HepG2 (cell line): ENCODE measurements around the gene RPL34. TPM values are rescaled to one million over a fixed set of nuclear protein-coding genes. Genes with fewer than 3 reads are reported as not detected.

Source experiments
- ATAC-seq: fragments of 200-7000 bp; cut with Tn5 transposase; 3 replicates; pipeline ENCODE4 v1.9.1; 2020; ENCODE audit warnings: mild to moderate bottlenecking, moderate library complexity
- BruUV-seq: library from RNA; stranded (reverse); fragments of 400-500 nt; replicated peaks from 2 replicates; lab custom pipeline; 2021; lab: Mats Ljungman, UMichigan
- CTCF ChIA-PET: fragments of 300-600 bp; formaldehyde crosslinking; extraction: SDS; loops from one replicate; lab custom pipeline; 2021; ENCODE audit warnings: low total read pairs, inconsistent platforms, low intra/inter-chr PET ratio; lab: Yijun Ruan, JAX
- POLR2A ChIA-PET: fragments of 350-600 bp; sonication (Branson Sonifier 250); formaldehyde crosslinking; loops from one replicate; lab custom pipeline; 2020; ENCODE audit warnings: antibody characterized with exemption, inconsistent platforms; lab: Yijun Ruan, JAX
- DNase-seq: peaks from one replicate; pipeline ENCODE4 v3.0.0-alpha.2; 2015; ENCODE audit warnings: low spot score
- FAIRE-seq: peaks from 3 replicates; lab custom pipeline; 2011; peaks lifted over from hg19 to GRCh38; lab: Jason Lieb, UNC
- H2AFZ ChIP-seq: one replicate; pipeline ENCODE4 v1.6.1; 2011; ENCODE audit warnings: low read length, inconsistent platforms
- H3K27ac ChIP-seq: fragments of 300-600 bp; 3 replicates; pipeline ENCODE4 v1.8.0; 2011; ENCODE audit warnings: mixed run types, mild to moderate bottlenecking, mixed read lengths, low read length, inconsistent platforms; ENCODE audit not compliant: insufficient read depth; ENCODE audit errors: extremely low read length
- H3K27me3 ChIP-seq, 2 experiments: fragments of 200-600 bp in 1 of 2; 2 replicates in 1 of 2; 3 replicates in 1 of 2; pipeline versions ENCODE4 v1.6.0 to v1.8.0; 2011; ENCODE audit warnings: low read length in 2 of 2, mild to moderate bottlenecking in 2 of 2, moderate library complexity in 2 of 2, inconsistent platforms in 1 of 2; ENCODE audit not compliant: insufficient read depth in 2 of 2, control insufficient read depth in 1 of 2
- H3K36me3 ChIP-seq, 2 experiments: fragments of 200-600 bp in 1 of 2; replicated peaks in 1 of 2; 2 replicates in 1 of 2; 3 replicates in 1 of 2; pipeline versions ENCODE4 v1.5.1 to v1.8.0; 2011; ENCODE audit warnings: low read length in 2 of 2, inconsistent platforms in 1 of 2; ENCODE audit not compliant: insufficient read depth in 2 of 2, control insufficient read depth in 1 of 2
- H3K4me1 ChIP-seq: 2 replicates; pipeline ENCODE4 v1.5.1; 2012; ENCODE audit warnings: low read length, inconsistent platforms; ENCODE audit not compliant: insufficient read depth
- H3K4me2 ChIP-seq: 2 replicates; pipeline ENCODE4 v1.6.0; 2011; ENCODE audit warnings: low read depth, low read length, inconsistent platforms
- H3K4me3 ChIP-seq, 3 experiments: fragments of 200-600 bp in 1 of 3; sonication (generic), shearing (Covaris generic) in 1 of 3; replicated peaks in 1 of 3; 2 replicates each; pipeline ENCODE4 v1.5.1; 2011 to 2016; ENCODE audit warnings: low read length in 3 of 3, inconsistent platforms in 2 of 3, low read depth in 2 of 3, mild to moderate bottlenecking in 2 of 3, control low read depth in 1 of 3, mixed read lengths in 1 of 3; ENCODE audit not compliant: insufficient read depth in 1 of 3
- H3K79me2 ChIP-seq: one replicate; pipeline ENCODE4 v1.6.1; 2011; ENCODE audit warnings: low read length, inconsistent platforms; ENCODE audit not compliant: insufficient read depth
- H3K9ac ChIP-seq: 2 replicates; pipeline ENCODE4 v1.6.0; 2011; ENCODE audit warnings: mild to moderate bottlenecking, low read depth, low read length, inconsistent platforms; ENCODE audit not compliant: insufficient read depth
- H3K9me3 ChIP-seq: 2 replicates; pipeline ENCODE4 v1.5.1; 2012; ENCODE audit warnings: mild to moderate bottlenecking, low read length
- H4K20me1 ChIP-seq: 2 replicates; pipeline ENCODE4 v1.6.0; 2011; ENCODE audit warnings: inconsistent platforms, mild to moderate bottlenecking, low read length, moderate library complexity; ENCODE audit not compliant: insufficient read depth
- ARNT ChIP-seq: fragments of 450-650 bp; IDR thresholded peaks from 2 replicates; pipeline ENCODE4 v1.6.1; 2017
- ARNT2 ChIP-seq: sonication (generic); formaldehyde crosslinking; IDR thresholded peaks from 2 replicates; pipeline ENCODE4 v1.8.0; 2022; ENCODE audit warnings: mild to moderate bottlenecking, low read depth, missing genetic modification reagents, moderate library complexity
- GRHL1 ChIP-seq: sonication (generic); formaldehyde crosslinking; conservative IDR thresholded peaks from 2 replicates; pipeline ENCODE4 v1.8.0; 2022; ENCODE audit warnings: missing genetic modification reagents
- HIC2 ChIP-seq: sonication (generic); formaldehyde crosslinking; IDR thresholded peaks from 2 replicates; pipeline ENCODE4 v1.9.0; 2022; ENCODE audit warnings: low read depth, missing genetic modification reagents
- MEIS1 ChIP-seq: sonication (generic); formaldehyde crosslinking; IDR thresholded peaks from 2 replicates; pipeline ENCODE4 v1.9.0; 2021; ENCODE audit warnings: mild to moderate bottlenecking, missing genetic modification reagents, moderate library complexity, borderline replicate concordance
- MTF2 ChIP-seq: sonication (generic); formaldehyde crosslinking; IDR thresholded peaks from 2 replicates; pipeline ENCODE4 v1.5.0; 2020; ENCODE audit warnings: missing genetic modification reagents, borderline replicate concordance
- NFAT5 ChIP-seq: sonication (generic); formaldehyde crosslinking; IDR thresholded peaks from 2 replicates; pipeline ENCODE4 v1.4.0; 2020; ENCODE audit warnings: missing genetic modification reagents
- ONECUT2 ChIP-seq: sonication (generic); formaldehyde crosslinking; IDR thresholded peaks from 2 replicates; pipeline ENCODE4 v1.4.0; 2020; ENCODE audit warnings: missing genetic modification reagents
- RBAK ChIP-seq: sonication (generic); formaldehyde crosslinking; IDR thresholded peaks from 2 replicates; pipeline ENCODE4 v1.5.1; 2020; ENCODE audit warnings: mild to moderate bottlenecking, missing genetic modification reagents
- WGBS: methylation state at CpG from one replicate; pipeline ENCODE4 v1.1.6; 2017; ENCODE audit warnings: low lambda C conversion rate; 5-methylcytosine and 5-hydroxymethylcytosine counted together
- in situ Hi-C: cut with HindIII; loops from 2 replicates; pipeline ENCODE4 v1.10.0; 2017; ENCODE audit warnings: low pct_unique_long_range_greater_than_20kb; ENCODE audit not compliant: extremely low pct_ligation_motif_present
- intact Hi-C: fragments of 100-400 bp; cut with micrococcal nuclease; formaldehyde crosslinking; loops from one replicate; pipeline ENCODE4 v1.10.0; 2022; ENCODE audit not compliant: unreplicated experiment
- polyA plus RNA-seq, 8 experiments: library from polyadenylated mRNA; depleted of rRNA in 3 of 8; stranded (reverse) in 7 of 8; unstranded in 1 of 8; fragments of >200 nt; fragmentation: Illumina TruSeq in 4 of 8; extraction: Trizol in 4 of 8; gene quantifications; 2 replicates each; pipeline versions ENCODE4 v1.2.1 to v1.2.3, GENCODE V29; 2011 to 2016; ENCODE audit warnings: low read depth in 4 of 8, missing spikeins in 1 of 8, mixed read lengths in 1 of 8; ENCODE audit not compliant: insufficient read depth in 1 of 8
- total RNA-seq, 5 experiments: library from RNA; depleted of rRNA; stranded (reverse); fragments of >200 nt; fragmentation: Illumina TruSeq; extraction: Trizol; gene quantifications; 2 replicates each; pipeline ENCODE4 v1.2.3, GENCODE V29; 2016; ENCODE audit warnings: low read depth in 1 of 5

The RPL34 gene
- total and polyA plus RNA-seq, 2 of the 13 experiments (the other 11 are each of a cell fraction or from before 2014, with no cell fraction given), result 2,235 to 3,985 TPM

- intact Hi-C loops, result no loop called here
- Histone ChIP-seq H3K36me3 (no peaks in the 10 kb centered on the region), H2AFZ (no peak overlapping the region), H3K9ac (no peak overlapping the region), H3K9me3 (no peaks in the 10 kb centered on the region), H3K4me1 (no peaks in the 10 kb centered on the region), H3K4me3 (no peak overlapping the region), H3K4me2 (no peak overlapping the region), H3K27me3 (no peaks in the 10 kb centered on the region), H3K79me2 (no peaks in the 10 kb centered on the region), H3K27ac (no peak overlapping the region), H4K20me1 (no peaks in the 10 kb centered on the region)
- no peak for FAIRE-seq
- POLR2A ChIA-PET, result no interaction called here
- CTCF ChIA-PET, result no interaction called here
- in situ Hi-C loops, result no loop called here
- BruUV-seq, result no TSS peak
- TF ChIP-seq HIC2 (CRISPR knock-in tag) (no peak), MEIS1 (no peak), RBAK (CRISPR knock-in tag) (no peak), GRHL1 (no peak), ARNT2 (CRISPR knock-in tag) (no peak), MTF2 (CRISPR knock-in tag) (no peak), NFAT5 (no peak), ARNT (no peak), ONECUT2 (CRISPR knock-in tag) (no peak)
- 76% methylated on average over 6 of the region's 6 CpGs for WGBS
- DNase-seq, result no peak
- ATAC-seq, result no peak
Observed at GRCh38 chr4:108612365-108612764, 8.0 kb upstream of the RPL34 start.
